ENCODE data around the gene CNTNAP3B.
"Not testable (repeated sequence)": the region's sequence is repeated elsewhere in the genome, so short reads cannot be mapped to it uniquely, and the experiment has no call there.

CNTNAP3B gene

DNA sequence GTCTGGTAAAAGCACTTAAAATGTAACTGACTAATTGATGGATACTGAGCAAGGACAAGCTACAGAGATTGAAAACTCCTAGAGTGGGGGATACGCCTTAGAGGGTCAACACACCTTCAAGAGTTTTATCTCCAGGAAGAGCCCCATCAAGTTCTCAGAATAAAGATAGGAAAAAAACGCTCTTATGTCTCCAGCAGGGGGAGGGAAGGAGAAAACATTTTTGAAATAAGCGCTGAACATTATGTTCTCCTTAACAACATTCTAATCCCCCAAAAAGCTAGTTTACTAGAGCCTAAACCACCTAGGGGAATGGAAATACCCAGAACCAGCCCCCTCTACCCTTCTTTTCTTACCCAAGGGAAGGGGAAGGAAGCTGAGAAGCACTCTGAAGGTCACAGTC, 187.5 kb downstream of the CNTNAP3B start:
- H3K4me3 ChIP-seq (ENCODE audit: low read depth in 1 of 2, low read length in 2 of 2); H3K9me3 ChIP-seq (ENCODE audit: control insufficient read depth in 1 of 2, low read length in 2 of 2); H3K27ac ChIP-seq (ENCODE audit: low read length); H3K36me3 ChIP-seq (ENCODE audit: control insufficient read depth in 1 of 2, insufficient read depth in 2 of 2, low read length in 2 of 2); H3K27me3 ChIP-seq (ENCODE audit: low read depth, low read length); H3K4me1 ChIP-seq (ENCODE audit: control insufficient read depth in 1 of 2, insufficient read depth in 2 of 2, low read length in 2 of 2): not testable (repeated sequence)

DNA sequence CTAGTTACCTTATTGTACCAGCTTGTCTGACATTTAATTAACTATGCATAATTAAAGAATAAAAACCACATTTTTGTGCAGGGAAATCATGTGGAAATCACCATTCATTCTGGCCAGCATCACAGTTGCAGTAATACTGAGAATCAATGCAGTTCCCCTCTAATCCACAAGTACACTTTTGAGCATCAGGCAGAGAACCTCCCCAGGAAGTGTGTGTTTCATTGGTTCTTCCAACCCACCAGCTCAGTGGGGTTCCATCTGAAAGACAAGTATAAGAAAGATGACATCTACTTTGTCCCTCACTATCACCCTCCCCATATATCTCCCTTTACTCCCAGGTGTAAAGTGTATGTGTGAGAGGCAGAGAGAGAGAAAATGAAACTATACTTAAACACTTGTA, 191.1 kb downstream of the CNTNAP3B start:
- H3K27ac ChIP-seq (ENCODE audit: low read length); H3K36me3 ChIP-seq (ENCODE audit: control insufficient read depth in 1 of 2, insufficient read depth in 2 of 2, low read length in 2 of 2); H3K4me1 ChIP-seq (ENCODE audit: control insufficient read depth in 1 of 2, insufficient read depth in 2 of 2, low read length in 2 of 2); H3K27me3 ChIP-seq (ENCODE audit: low read depth, low read length); H3K9me3 ChIP-seq (ENCODE audit: control insufficient read depth in 1 of 2, low read length in 2 of 2); H3K4me3 ChIP-seq (ENCODE audit: low read depth in 1 of 2, low read length in 2 of 2): not testable (repeated sequence)

DNA sequence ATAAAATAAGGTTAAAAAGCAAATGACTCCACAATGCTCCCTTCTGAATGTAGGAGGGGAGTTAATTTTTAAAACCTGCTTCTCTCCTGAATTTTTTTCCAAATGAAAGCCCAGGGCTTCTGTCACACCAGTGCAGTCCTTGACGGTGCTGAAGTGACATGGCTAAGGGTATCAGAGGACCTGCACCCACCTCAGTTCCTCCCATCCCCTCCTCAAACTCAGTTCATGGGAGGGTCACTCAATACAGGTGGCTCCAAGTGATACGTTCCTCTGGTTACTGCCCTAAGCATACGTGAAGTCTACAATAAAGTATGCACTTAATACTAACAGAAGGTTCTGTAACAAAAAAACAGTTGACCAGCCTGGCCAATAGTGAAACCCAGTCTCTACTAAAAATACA, 193.5 kb downstream of the CNTNAP3B start:
- not testable (repeated sequence) for H3K9me3 ChIP-seq (ENCODE audit: control insufficient read depth in 1 of 2, low read length in 2 of 2); H3K4me1 ChIP-seq (ENCODE audit: control insufficient read depth in 1 of 2, insufficient read depth in 2 of 2, low read length in 2 of 2); H3K36me3 ChIP-seq (ENCODE audit: control insufficient read depth in 1 of 2, insufficient read depth in 2 of 2, low read length in 2 of 2); H3K27ac ChIP-seq (ENCODE audit: low read length); H3K4me3 ChIP-seq (ENCODE audit: low read depth in 1 of 2, low read length in 2 of 2); H3K27me3 ChIP-seq (ENCODE audit: low read depth, low read length)

DNA sequence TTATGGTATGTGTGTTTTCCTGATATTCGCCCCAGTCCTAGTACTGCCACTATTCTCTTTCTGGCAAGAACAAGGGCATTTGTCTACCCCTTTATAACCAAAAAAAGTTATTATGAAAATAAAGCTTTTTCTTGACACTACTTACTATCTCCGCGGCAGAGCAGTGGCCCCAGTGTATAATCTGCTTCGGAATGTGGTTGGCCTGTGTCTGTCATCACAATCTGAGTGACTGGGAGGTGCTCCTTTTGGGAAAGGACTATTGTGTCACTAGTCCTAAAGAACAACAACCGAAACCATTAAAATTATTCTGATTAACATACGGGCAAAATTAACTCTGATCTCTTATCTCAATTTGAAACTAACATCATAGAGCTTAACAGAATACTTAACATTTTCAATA, 200.1 kb downstream of the CNTNAP3B start:
- H3K27ac ChIP-seq (ENCODE audit: low read length); H3K4me1 ChIP-seq (ENCODE audit: control insufficient read depth in 1 of 2, insufficient read depth in 2 of 2, low read length in 2 of 2); H3K9me3 ChIP-seq (ENCODE audit: control insufficient read depth in 1 of 2, low read length in 2 of 2); H3K36me3 ChIP-seq (ENCODE audit: control insufficient read depth in 1 of 2, insufficient read depth in 2 of 2, low read length in 2 of 2); H3K4me3 ChIP-seq (ENCODE audit: low read depth in 1 of 2, low read length in 2 of 2); H3K27me3 ChIP-seq (ENCODE audit: low read depth, low read length): not testable (repeated sequence)

DNA sequence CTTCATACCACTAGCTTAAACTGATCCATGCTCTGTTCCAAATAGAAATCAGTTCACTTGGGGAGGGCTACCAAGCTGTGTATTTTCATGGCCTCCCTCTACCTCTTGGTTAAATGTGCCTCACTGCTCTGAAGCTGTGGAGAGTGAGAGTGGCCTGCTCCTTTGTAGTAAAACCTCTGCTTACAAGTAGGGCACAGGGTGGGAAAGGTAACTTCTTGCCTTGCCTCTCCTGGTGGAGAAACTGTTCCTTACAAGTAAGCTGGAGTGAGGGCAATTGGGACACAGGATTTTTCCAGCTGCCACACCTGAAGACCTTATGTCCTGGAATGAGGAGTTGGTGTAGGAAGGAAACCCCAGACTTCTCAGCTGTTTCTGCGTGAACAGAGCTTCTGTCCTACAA, 211.9 kb downstream of the CNTNAP3B start:
- H3K27ac ChIP-seq (ENCODE audit: low read length); H3K4me3 ChIP-seq (ENCODE audit: low read depth in 1 of 2, low read length in 2 of 2); H3K4me1 ChIP-seq (ENCODE audit: control insufficient read depth in 1 of 2, insufficient read depth in 2 of 2, low read length in 2 of 2); H3K9me3 ChIP-seq (ENCODE audit: control insufficient read depth in 1 of 2, low read length in 2 of 2); H3K36me3 ChIP-seq (ENCODE audit: control insufficient read depth in 1 of 2, insufficient read depth in 2 of 2, low read length in 2 of 2); H3K27me3 ChIP-seq (ENCODE audit: low read depth, low read length): not testable (repeated sequence)

DNA sequence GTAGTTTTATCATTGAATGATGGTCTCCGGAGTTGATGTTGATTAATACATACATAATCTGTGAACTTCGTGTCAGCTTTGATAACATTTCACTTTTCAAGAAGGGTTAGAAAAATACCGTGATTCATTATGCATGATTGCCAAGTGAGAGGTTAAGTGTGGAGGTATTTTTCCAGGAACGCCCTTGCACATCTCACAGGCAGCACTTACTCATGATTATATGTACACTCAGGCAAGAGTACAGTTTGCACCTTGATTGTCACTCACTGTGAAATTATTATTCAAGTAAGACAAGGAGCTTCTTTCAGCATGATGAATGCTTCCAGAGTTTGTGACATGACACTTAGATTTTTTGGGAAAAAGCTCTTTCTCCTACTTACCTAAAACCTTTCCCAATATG, 223.7 kb downstream of the CNTNAP3B start:
- H3K27me3 ChIP-seq (ENCODE audit: low read depth, low read length); H3K9me3 ChIP-seq (ENCODE audit: control insufficient read depth in 1 of 2, low read length in 2 of 2); H3K36me3 ChIP-seq (ENCODE audit: control insufficient read depth in 1 of 2, insufficient read depth in 2 of 2, low read length in 2 of 2); H3K4me3 ChIP-seq (ENCODE audit: low read depth in 1 of 2, low read length in 2 of 2); H3K4me1 ChIP-seq (ENCODE audit: control insufficient read depth in 1 of 2, insufficient read depth in 2 of 2, low read length in 2 of 2); H3K27ac ChIP-seq (ENCODE audit: low read length): not testable (repeated sequence)

DNA sequence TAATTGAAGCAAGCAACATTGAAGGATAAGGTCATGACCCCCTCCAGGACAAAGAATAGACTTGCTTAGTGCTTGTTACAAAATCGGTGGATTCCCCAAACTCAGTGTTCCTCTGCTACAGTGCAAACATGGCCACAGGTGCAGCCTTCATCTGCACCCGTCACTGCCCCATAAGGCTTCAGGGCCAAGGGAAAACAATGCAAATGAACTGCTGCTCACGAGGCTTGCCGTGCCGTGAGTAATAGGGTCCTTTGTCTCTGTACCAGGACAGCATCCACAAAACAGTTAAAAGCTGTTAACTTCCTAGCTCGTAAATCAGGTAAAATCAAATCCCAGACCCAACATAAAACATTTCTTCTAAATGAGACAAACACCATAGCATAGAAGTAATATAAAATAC, 226.5 kb downstream of the CNTNAP3B start:
- not testable (repeated sequence) for H3K4me1 ChIP-seq (ENCODE audit: control insufficient read depth in 1 of 2, insufficient read depth in 2 of 2, low read length in 2 of 2); H3K27ac ChIP-seq (ENCODE audit: low read length); H3K9me3 ChIP-seq (ENCODE audit: control insufficient read depth in 1 of 2, low read length in 2 of 2); H3K36me3 ChIP-seq (ENCODE audit: control insufficient read depth in 1 of 2, insufficient read depth in 2 of 2, low read length in 2 of 2); H3K4me3 ChIP-seq (ENCODE audit: low read depth in 1 of 2, low read length in 2 of 2); H3K27me3 ChIP-seq (ENCODE audit: low read depth, low read length)

DNA sequence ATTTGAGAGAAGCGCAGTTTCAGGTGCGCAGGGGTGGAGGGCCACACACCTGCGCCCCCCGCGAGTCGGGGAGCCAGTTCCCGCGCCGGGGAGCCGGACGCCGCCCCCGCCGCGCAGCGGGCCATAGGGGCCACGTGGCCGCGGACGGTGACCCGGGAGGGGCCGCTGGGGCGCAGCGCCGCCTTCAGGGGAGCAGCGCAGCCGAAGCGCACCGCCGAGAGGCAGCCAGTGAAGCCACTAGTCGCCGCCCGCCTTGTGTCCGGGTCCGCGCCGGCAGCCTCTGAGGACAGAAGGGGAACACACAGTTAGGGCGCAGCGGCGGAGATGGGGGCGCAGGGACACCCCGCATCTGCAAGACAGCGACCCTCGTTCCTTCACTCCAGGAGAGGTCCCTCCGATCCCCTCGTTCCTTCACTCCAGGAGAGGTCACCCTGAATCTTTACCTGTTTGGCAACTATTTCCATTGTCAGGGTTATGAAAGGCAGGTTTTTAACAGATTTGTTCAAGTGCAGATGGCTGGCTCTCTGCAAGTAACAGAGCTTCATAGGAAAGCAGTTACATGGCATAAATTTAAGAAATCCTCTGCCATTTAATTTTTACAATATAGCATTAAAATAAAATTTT, 230.4 kb downstream of the CNTNAP3B start:
- H3K4me1 ChIP-seq (ENCODE audit: control insufficient read depth in 1 of 2, insufficient read depth in 2 of 2, low read length in 2 of 2); H3K27ac ChIP-seq (ENCODE audit: low read length); H3K4me3 ChIP-seq (ENCODE audit: low read depth in 1 of 2, low read length in 2 of 2); H3K27me3 ChIP-seq (ENCODE audit: low read depth, low read length); H3K9me3 ChIP-seq (ENCODE audit: control insufficient read depth in 1 of 2, low read length in 2 of 2); H3K36me3 ChIP-seq (ENCODE audit: control insufficient read depth in 1 of 2, insufficient read depth in 2 of 2, low read length in 2 of 2): not testable (repeated sequence)

DNA sequence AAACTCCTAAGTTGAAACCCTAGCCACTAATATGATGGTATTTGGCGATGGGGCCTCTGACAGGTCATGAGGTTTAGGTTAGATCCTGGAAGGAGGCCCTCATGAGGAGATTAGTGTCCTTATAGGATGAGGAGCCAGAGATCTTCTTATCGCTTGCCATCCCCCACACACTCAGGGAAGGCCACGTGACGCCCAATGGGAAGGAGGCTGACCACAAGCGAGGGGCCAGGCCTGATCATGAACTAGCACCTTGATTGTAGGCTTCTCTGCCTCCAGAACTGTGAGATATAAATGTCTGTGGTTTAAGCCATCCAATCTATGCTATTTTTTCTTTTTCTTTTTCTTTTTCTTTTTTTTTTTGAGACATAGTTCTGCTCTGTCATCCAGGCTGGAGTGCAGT, 254.7 kb downstream of the CNTNAP3B start:
- not testable (repeated sequence) for H3K36me3 ChIP-seq (ENCODE audit: control insufficient read depth in 1 of 2, insufficient read depth in 2 of 2, low read length in 2 of 2); H3K4me3 ChIP-seq (ENCODE audit: low read depth in 1 of 2, low read length in 2 of 2); H3K27me3 ChIP-seq (ENCODE audit: low read depth, low read length); H3K27ac ChIP-seq (ENCODE audit: low read length); H3K9me3 ChIP-seq (ENCODE audit: control insufficient read depth in 1 of 2, low read length in 2 of 2); H3K4me1 ChIP-seq (ENCODE audit: control insufficient read depth in 1 of 2, insufficient read depth in 2 of 2, low read length in 2 of 2)

DNA sequence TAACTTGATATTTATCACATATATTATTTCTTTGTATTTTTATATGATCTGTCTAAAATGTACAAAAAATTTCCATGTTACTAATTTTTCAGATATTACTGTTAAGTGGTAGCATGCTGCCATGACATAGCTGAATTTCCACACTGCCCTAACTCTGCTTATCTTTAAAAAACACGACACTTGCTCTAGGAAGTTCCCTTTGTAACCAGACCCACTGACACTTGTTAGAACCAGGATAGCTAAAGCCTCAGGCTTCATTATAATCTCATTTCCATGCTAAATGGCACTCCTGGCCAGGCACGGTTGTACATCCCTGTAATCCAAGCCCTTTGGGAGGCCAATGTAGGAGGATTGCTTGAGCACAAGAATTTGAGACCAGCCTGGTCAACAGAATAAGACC, 273.8 kb downstream of the CNTNAP3B start:
- not testable (repeated sequence) for H3K4me3 ChIP-seq (ENCODE audit: low read depth in 1 of 2, low read length in 2 of 2); H3K4me1 ChIP-seq (ENCODE audit: control insufficient read depth in 1 of 2, insufficient read depth in 2 of 2, low read length in 2 of 2); H3K36me3 ChIP-seq (ENCODE audit: control insufficient read depth in 1 of 2, insufficient read depth in 2 of 2, low read length in 2 of 2); H3K27me3 ChIP-seq (ENCODE audit: low read depth, low read length); H3K27ac ChIP-seq (ENCODE audit: low read length); H3K9me3 ChIP-seq (ENCODE audit: control insufficient read depth in 1 of 2, low read length in 2 of 2)

DNA sequence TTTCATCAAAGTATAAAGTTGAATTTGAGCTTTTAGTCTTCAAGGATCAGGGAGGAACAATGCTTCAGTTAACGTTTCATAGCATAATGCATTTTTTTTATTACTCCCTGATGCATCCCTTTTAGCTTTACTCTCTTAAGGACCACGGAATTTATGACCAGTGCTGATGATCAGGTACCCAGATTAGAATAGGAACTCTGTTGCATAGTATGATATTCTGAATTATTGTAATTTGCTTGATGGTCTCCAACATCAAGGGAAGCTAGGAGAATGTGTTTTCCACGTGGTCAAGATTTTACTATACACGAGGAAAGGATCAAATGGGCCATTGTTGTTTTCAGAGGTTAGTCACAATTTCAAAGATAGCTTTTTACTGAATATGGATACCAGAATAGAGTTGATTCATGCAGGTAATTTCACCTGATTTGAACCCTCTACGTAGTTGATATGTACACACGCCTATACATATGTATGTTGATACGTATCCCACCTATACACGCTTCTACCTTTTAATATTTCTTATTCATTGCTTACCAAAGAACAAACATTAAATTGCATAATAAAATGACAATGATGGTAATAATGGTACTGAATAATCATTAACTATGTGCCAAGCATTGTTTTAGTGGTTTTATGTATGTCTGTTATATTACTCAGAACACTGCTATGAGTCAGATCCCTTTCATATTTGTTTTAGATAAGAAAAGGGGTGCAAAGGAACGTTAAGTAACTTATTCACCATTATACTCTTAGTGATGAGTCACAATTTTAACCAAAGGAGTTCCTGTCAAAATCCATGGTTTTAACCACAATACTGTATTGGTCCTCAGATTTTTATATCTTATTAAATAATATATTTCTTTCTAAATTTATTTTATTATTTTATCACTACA, 277.1 kb downstream of the CNTNAP3B start:
- not testable (repeated sequence) for H3K36me3 ChIP-seq (ENCODE audit: control insufficient read depth in 1 of 2, insufficient read depth in 2 of 2, low read length in 2 of 2); H3K27ac ChIP-seq (ENCODE audit: low read length); H3K27me3 ChIP-seq (ENCODE audit: low read depth, low read length); H3K9me3 ChIP-seq (ENCODE audit: control insufficient read depth in 1 of 2, low read length in 2 of 2); H3K4me3 ChIP-seq (ENCODE audit: low read depth in 1 of 2, low read length in 2 of 2); H3K4me1 ChIP-seq (ENCODE audit: control insufficient read depth in 1 of 2, insufficient read depth in 2 of 2, low read length in 2 of 2)

DNA sequence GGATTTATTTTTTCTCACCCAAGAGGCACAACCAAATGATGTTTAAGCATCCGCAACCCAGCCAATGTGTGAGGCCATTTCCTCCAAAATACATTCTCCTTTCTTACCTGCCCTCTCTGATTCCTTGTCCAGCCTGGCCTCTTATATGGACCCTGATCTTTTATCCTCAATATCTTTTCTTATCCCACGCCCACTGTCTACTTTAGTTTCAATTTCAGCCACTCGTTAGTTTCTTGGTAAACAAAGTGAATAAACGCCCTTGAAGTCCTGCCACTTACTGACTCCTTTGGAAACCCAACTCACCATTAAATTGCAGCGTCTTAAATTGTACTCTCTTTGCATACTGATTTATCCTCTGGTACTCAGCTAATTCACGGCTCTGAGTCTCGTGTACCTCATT, 281.4 kb downstream of the CNTNAP3B start:
- not testable (repeated sequence) for H3K36me3 ChIP-seq (ENCODE audit: control insufficient read depth in 1 of 2, insufficient read depth in 2 of 2, low read length in 2 of 2); H3K27me3 ChIP-seq (ENCODE audit: low read depth, low read length); H3K27ac ChIP-seq (ENCODE audit: low read length); H3K4me1 ChIP-seq (ENCODE audit: control insufficient read depth in 1 of 2, insufficient read depth in 2 of 2, low read length in 2 of 2); H3K4me3 ChIP-seq (ENCODE audit: low read depth in 1 of 2, low read length in 2 of 2); H3K9me3 ChIP-seq (ENCODE audit: control insufficient read depth in 1 of 2, low read length in 2 of 2)
